NCI-H510A (cell line): ENCODE results near the gene NDST1.

Source experiments
- DNase-seq: peaks from one replicate; lab custom pipeline; 2025; lab: John Stamatoyannopoulos, UW

Gene NDST1

DNA sequence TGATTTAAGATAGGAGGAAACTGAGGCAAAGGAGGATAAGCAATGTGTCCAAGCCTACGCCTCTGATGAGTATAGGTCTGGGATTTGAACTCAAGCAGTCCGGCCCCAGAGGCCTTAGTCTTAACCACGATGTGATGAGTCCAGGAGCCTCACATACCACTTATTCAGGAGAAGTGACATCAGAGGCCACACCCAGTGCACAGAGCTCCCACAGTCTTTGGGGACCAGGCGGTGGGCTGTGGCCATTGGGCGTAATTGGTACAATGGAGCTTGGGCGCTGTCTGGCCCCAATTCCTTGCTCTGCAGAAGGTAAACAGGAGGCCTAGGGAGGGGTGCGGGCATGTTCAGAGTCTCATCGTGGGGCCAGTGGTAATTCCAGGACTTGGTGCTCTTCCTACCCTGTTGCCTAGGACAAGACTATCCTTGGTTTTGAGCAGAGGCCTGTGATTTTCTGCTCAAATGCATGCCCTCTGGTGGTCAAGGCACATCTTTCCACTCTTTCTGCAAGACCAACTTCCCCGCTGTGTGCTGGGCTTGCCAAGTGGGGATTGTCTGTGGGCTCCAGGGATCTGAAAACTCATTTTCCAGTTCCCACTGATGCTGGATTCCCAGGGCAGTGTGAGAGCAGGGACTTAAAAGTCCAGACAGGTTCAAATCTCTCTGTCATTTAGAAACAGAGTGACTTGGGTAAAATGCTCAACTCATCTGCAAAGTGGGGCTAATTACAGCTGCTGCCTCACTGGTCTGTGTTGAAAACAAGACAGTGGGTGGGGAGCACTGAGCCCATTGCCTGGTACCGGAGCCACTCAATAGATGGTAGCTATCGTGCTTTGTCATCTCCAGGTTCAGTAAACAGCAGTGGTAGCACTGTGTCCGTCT is 15.8 kb downstream of the NDST1 start:
- no peak for DNase-seq

DNA sequence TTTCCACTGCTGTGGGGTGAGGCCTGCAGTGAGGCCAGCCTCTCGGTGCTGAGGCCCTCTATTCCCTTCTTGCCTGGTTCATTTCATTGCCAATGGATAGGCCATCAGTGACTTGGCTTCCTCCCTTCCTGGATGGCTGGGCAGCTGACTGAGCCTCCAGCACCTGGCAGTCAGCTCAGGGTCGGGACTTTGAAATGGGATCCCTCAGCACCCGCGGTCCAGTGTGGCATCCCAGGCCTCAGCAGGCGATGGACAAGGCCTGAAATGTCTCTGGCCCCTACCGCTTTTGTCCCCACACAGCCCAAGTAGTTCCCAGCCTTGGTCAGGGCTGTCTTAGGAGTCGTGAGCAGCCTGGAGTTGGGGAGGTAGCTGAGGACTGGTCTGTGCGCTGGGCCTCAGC is 17.2 kb downstream of the NDST1 start:
- no peak for DNase-seq

DNA sequence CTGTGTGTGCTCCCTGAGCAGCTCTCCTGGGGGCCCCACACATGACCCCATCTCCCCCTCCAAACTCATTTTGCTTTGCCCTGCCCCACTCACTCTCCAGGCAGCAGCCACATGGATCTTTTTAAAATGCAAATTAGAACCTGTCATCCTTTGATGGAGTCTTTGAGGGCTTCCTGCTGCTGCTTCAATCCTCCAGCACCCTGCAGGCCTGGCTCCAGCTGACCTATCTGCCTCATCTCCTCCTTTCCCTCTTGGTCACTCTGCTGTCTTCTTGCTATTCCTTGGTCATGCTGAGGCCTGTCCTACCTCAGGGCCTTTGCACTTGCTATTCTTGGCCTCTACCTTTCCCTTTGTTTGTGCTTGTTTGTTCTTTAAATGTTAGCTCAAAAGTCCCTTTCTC is 17.9 kb downstream of the NDST1 start:
- no peak for DNase-seq

DNA sequence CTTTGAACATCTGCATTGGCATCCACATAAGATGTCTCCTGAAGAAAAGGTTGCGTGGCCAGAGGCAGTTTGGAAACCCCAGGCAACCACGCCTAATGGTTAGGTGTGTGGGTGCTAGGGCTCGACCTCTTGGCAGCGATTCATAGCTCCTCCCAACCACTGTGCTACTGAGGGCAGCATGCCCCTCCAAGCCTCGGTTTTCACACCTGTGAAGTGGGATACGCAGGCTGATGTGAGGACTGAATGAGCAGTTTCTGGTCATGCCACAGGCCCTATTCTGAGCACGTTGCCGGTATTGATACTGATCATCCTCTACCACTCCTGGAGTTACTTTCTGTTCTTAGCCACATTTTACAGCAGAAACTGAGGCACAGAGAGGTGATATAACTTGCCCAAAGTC is 19.1 kb downstream of the NDST1 start:
- DNase-seq, result no peak

DNA sequence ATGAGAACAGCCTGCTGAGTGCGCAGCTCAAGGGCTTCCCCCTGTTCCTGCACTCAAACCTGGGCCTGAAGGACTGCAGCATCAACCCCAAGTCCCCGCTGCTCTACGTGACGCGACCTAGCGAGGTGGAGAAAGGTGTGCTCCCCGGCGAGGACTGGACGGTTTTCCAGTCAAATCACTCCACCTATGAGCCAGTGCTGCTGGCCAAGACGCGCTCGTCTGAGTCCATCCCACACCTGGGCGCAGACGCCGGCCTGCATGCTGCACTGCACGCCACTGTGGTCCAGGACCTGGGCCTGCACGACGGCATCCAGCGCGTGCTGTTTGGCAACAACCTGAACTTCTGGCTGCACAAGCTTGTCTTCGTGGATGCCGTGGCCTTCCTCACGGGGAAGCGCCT is 19.9 kb downstream of the NDST1 start:
- DNase-seq, result no peak

DNA sequence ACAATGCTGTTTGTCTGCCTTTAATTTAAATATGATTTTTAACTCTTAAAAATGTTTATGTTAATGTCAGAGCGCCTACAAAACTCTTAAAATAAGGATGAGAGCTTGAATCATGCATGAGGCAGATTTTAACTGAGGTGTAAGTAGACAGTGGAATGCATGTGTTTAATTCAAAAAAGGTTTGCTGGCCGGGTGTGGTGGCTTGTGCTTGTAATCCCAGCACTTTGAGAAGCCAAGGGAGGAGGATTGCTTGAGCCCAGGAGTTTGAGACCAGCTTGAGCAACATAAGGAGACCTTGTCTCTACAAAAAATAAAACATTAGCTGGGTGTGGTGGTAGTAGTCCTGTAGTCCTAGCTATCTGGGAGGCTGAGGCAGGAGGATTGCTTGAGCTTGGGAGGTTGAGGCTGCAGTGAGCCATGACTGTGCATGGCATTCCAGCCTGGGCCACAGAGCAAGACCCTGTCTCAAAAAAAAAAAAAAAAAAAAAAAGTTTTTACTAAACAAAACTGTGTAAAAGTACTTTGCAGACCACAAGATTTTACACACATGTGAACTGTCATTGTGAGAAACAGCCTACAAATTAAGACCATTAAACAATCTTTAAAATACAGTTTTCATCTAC is 21.1 kb downstream of the NDST1 start:
- no peak for DNase-seq

DNA sequence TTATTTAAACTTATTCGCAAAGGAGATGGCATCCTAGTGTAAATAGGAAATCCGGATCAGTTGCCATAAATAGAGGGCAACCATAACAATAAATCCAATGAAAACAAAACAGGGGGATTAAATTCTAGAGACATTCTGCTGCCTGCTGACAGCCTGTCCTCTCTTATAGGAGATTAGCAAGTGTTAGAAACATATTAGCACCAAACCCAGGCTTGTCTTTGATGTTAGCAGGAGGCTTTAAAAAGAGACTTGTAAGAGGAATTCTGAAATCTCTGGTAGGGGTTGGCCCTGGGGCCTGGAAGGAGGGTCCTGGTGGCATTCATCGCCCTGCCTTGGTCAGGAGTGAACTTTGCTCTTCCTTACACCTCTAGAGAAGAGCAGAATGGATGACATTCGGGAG is 21.6 kb downstream of the NDST1 start:
- no peak for DNase-seq

DNA sequence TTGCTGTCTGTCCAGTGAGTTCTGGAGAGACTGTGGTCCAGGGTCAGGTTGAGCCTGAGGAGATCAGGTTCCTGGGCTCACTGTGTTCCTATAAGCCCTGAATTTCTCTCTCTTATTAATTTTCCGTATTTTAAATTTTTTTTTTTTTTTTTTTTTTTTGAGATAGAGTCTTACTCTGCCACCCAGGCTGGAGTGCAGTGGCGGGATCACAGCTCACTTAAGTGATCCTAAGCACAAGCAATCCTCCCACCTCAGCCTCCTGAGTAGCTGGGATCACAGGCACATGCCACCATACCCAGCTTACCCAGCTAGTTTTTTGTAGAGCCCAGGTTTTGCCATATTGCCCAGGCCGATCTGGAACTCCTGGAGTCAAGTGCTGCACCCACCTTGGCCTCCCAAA is 22.5 kb downstream of the NDST1 start:
- DNase-seq, result no peak

DNA sequence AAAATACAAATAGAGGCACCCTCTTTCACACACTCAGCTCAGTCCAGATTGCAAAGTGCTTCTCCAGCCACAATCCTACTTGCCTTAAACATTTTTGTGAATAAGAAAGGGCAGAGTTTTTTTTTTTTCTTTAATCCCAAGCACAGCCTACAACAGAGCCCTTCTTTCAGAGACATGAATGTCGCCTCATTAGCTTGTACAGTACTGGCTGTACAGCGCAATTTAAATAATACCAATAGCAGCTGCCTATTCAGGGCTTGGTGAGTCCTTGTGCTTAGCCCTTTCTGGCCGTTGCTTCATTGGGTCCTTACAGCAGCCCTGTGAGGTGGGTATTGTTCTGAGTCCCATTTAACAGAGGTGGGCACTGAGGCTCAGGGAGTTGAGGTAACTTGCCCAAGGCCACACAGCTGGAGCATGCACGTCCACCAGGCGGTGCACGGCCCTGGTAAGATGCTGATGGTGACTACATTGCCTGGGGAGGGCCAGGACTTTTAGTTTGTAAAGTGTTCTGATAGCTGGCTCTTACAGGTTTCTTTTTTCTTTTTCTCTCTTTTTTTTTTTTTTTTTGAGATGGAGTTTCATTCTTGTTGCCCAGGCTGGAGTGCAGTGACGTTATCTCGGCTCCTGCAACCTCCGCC is 23.1 kb downstream of the NDST1 start:
- no peak for DNase-seq

DNA sequence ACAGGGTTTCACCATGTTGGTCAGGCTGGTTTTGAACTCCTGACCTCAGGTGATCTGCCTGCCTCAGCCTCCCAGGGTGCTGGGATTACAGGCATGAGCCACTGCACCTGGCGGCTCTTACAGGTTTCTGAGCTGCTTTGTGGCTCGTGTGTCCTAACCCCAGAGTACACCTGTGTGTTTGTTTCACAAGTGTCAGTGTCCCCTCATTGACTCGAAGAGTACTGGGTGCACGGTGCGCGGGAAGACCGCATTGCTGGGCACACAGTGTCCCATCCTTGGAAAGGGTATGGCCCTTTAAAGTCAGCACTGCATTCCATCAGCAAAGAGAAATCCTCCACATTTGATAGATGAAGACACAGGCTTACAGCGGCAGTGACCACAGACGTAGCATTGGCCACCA is 23.8 kb downstream of the NDST1 start:
- no peak for DNase-seq

DNA sequence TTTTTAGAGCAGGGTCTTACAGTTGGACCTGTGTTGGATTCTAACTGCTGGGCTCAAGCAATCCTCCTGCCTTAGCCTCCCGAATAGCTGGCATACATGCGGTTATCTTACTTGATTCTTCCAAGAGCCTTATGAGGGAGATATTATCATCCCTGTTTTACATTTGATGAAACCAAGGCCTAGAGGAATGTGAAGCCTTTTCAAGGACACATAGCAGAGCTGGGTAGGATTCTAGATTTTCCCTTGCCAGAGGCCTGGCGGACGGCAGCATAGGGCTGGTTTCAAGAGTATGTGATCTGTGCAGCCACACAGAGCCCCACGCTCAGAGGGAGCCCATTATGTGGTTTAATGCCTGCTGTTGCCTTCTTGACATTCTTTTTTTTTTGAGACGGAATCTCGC is 24.2 kb downstream of the NDST1 start:
- DNase-seq, result no peak

DNA sequence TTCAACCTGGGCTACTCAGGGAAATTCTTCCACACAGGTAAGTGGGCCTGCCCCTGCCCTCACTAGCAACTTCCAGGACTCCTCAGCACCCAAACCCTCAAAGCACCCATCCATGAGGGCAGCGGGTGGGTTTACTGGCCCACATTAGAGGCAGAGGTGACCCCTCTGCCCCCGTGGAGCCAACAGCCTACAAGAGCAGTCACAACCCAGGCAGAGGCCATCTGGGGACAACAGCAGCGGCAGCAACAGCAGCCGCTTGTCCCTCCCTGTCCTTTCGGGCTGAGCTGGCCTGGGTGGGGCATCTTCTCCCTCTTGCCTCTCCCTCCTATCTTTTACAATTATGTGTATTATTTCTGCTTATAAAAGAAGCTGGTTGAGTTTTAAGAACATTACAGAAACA is 25.1 kb downstream of the NDST1 start:
- no peak for DNase-seq

DNA sequence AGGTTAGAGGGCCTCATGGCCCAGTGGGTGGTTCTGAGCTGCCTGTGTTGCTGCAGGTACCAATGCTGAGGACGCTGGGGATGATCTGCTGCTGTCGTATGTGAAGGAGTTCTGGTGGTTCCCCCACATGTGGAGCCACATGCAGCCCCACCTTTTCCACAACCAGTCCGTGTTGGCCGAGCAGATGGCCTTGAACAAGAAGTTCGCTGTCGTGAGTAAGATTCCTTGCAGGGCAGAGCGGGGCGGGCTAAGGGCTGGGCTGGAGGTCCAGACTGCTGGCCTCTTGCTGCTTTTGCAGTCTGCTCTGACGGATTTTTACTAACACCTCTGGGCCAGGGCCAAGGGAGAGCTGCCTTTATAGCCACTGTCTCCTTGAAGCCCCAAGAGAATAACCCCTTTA is 26.9 kb downstream of the NDST1 start:
- DNase-seq, result no peak

DNA sequence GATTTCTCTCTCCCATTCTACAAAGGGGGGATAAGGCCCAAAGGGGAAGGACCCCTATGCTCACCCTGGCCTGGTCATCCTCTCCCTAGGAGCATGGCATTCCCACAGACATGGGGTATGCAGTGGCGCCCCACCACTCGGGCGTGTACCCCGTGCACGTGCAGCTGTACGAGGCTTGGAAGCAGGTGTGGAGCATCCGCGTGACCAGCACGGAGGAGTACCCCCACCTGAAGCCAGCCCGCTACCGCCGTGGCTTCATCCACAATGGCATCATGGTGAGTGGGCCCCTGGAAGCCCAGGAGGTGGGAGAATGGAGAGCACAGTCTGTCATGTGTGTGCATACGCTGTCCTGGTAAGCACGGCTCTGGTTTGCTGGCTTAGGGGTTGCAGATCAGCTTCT is 27.7 kb downstream of the NDST1 start:
- no peak for DNase-seq

DNA sequence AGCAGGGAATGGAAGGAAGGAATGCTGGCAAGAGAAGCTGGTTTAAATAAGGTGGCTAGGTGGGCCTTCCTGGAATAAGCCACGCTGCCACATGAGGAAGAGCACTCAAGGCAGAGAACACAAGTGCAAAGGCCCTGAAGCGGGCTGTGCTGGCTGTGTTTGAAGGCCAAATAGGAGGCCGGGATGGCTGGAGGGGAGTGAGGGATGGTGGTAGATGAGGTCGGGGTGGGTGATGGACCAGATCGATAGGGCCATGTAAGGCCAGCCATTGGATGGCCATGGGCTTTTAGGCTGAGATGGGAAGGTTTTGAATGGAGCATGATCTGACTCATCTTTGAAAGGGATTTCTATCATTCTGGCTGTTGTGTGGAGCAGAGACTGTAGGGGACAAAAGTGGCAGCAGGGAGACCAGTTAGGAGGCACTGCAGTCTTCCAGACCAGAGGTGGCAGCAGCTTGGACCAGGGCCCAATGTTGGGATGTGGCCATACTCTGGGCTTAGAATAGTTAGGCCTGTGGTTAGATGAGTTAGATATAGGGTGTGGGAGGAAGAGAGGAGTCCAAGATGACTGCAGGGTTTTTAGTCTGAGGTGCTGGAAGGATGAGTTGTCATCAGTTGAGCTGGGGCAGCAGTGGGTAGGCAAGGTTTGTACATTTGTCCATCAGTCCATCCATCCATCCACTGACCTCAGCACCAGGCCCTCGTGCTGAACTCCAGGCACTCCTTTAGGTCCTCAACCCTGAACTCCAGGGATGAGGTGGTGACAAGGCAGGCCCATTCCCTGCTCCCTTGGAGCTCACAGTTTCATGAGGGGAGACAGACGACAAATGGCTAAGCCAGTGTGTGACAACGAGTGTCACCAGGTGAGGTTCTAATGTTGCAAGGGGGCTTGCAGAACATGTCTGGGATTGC is 30.3 kb downstream of the NDST1 start:
- no peak for DNase-seq

DNA sequence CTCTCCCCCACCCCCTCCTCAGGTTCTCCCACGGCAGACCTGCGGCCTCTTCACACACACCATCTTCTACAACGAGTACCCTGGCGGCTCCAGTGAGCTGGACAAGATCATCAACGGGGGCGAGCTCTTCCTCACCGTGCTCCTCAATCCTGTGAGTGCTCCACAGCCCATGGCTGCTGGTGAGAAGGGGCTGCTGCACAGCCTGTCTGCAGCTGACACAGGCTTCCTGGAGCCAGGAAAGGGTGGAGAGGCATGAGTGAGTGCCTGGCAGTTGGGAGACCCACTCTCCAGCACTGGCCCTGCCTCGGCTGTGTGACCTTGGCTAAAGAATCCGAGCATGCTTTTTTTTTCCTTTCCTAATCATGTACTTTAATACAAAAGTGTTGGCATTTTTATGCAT is 31.3 kb downstream of the NDST1 start:
- no peak for DNase-seq

DNA sequence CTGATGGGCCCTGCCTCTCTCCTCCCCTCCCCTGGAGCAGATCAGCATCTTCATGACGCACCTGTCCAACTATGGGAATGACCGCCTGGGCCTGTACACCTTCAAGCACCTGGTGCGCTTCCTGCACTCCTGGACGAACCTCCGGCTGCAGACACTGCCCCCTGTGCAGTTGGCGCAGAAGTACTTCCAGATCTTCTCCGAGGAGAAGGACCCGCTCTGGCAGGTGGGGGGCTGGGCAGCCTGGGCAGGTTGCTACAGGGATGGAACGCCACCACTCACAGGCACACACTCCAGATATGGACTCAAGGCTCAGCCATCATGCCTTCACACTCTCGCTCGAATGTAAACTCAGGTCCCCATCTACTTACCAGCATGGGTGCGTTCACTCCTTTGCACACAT is 32.1 kb downstream of the NDST1 start:
- no peak for DNase-seq

DNA sequence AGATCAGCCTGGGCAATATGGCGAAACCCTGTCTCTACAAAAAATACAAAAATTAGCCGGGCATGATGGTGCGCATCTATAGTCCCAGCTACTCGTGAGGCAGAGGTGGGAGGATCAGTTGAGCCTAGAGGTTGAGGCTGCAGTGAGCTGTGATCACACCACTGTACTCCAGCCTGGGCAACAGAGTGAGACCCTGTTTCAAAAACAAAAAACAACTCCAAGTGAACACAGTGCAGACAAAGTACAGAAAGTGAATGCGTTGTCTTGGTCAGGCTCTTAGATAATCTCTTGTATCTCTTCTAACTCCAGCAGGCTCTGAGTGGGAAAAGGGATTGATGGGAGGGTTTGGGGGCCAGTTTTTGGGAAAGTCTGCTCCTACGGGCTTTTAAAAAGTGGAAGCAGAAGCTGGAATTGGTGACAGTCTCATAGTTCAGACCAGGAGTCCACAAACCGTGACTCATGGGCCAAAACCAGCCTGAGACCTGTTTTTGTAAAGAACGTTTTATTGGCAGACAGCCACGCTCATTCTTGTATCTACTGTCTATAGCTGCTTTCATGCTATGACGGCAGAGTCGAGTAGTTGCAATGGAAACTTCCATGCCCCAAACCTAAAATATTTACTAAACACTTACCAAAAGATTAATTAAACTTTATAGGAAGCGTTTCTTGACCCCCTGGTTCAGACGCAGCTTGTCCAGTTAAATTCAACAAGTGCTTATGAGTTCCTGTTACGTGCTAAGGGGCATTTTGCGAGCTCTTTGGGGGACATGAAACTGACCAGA is 32.9 kb downstream of the NDST1 start:
- DNase-seq, result no peak

DNA sequence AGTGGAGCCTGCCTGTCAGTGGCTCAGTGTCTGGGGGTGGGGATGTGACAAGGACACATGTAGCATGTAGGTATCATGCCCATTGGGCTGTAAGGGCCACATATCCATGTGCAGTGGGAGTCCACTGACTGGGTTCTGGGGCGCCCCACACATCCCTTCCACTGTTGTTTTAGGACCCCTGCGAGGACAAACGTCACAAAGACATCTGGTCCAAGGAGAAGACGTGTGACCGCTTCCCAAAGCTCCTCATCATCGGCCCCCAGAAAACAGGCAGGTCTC is 33.4 kb downstream of the NDST1 start:
- no peak for DNase-seq

DNA sequence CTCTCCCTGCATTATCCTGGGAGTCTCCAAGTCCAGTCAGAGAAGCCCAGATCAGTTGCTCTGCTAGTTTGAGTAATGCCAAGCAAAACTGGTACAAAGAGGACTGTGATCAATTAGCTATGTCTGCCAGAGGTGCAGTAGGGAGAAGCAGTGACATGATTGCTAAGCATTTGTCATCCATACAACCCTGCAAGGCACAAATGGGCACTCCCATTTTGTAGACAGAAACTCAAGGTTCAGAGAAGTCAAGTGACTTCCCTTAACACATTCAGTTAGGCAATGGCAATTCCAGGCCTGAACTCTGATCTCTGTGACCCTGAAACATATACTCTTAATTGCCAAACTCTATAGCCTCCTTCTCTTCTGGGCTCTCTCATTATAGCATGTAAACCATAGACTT is 34.0 kb downstream of the NDST1 start:
- DNase-seq, result no peak

DNA sequence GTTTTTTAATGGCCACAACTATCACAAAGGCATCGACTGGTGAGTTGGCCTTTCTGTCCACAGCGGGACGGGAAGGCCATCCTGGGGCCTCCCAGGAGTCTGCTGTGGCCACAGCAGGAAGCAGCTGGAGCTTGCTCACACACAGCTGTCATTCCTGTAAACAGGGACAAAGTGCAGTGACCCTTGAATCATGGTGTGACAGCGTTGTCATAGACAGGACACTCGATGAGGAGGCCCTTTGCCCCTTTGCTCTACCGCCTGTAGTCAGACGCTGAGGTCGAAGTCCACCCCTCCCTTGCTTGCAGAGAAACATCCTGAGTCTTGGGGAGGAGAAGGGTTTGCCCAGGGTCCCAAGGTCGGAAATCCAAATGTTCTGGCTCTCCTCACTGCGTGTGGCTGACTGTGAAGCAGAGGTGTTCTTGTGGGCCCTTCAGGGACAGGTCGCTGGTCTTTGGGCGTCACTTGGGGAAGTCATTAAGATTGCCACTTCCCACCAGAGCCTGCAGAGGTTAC is 35.1 kb downstream of the NDST1 start:
- DNase-seq, result no peak
